DOHH2 (cell line): ENCODE data around the gene IQSEC3.

Source experiments
- H3F3A ChIP-seq: fragments of 200-600 bp; sonication (generic), shearing (Covaris generic); 2 replicates; pipeline ENCODE4 v1.6.0; 2016; ENCODE audit warnings: antibody characterized with exemption, mild to moderate bottlenecking; ENCODE audit not compliant: control insufficient read depth, insufficient read depth
- H3K27ac ChIP-seq: fragments of 200-600 bp; sonication (generic); 2 replicates; pipeline ENCODE4 v1.5.1; 2014; ENCODE audit warnings: low read depth, mild to moderate bottlenecking, low read length, moderate library complexity
- H3K27me3 ChIP-seq: fragments of 200-600 bp; sonication (generic); 2 replicates; pipeline ENCODE4 v1.6.1; 2014; ENCODE audit warnings: mild to moderate bottlenecking, low read length, mixed read lengths; ENCODE audit not compliant: control insufficient read depth
- H3K36me3 ChIP-seq: fragments of 200-600 bp; sonication (generic); 2 replicates; pipeline ENCODE4 v1.6.1; 2014; ENCODE audit warnings: mild to moderate bottlenecking, low read length, moderate library complexity, mixed read lengths; ENCODE audit not compliant: control insufficient read depth
- H3K4me1 ChIP-seq: fragments of 200-600 bp; sonication (generic); 2 replicates; pipeline ENCODE4 v1.6.1; 2014; ENCODE audit warnings: mild to moderate bottlenecking, low read length, mixed read lengths; ENCODE audit not compliant: control insufficient read depth
- H3K4me2 ChIP-seq: fragments of 200-600 bp; sonication (generic); 2 replicates; pipeline ENCODE4 v1.6.0; 2014; ENCODE audit warnings: mild to moderate bottlenecking, low read length, moderate library complexity
- H3K4me3 ChIP-seq: fragments of 200-600 bp; sonication (generic); 2 replicates; pipeline ENCODE4 v1.5.1; 2014; ENCODE audit warnings: mild to moderate bottlenecking, low read length, mixed read lengths
- H3K79me2 ChIP-seq: fragments of 200-600 bp; sonication (generic); 2 replicates; pipeline ENCODE4 v1.6.1; 2014; ENCODE audit warnings: mild to moderate bottlenecking, low read length, mixed read lengths; ENCODE audit not compliant: control insufficient read depth
- H3K9me2 ChIP-seq: fragments of 200-600 bp; sonication (generic); replicated peaks from 2 replicates; pipeline ENCODE4 v1.6.1; 2014; ENCODE audit warnings: mild to moderate bottlenecking, low read length, mixed read lengths; ENCODE audit not compliant: control insufficient read depth
- H3K9me3 ChIP-seq: fragments of 200-600 bp; sonication (generic); 2 replicates; pipeline ENCODE4 v1.6.1; 2014; ENCODE audit warnings: antibody characterized with exemption, low read length, mixed read lengths; ENCODE audit not compliant: control insufficient read depth, insufficient read depth
- H4K20me1 ChIP-seq: fragments of 200-600 bp; sonication (generic); 2 replicates; pipeline ENCODE4 v1.6.0; 2014; ENCODE audit warnings: low read depth, mild to moderate bottlenecking, antibody characterized with exemption, low read length, moderate library complexity; ENCODE audit not compliant: control insufficient read depth, insufficient read depth
- CTCF ChIP-seq: fragments of 200-600 bp; sonication (generic); IDR thresholded peaks from one replicate; pipeline ENCODE4 v1.5.1; 2014; ENCODE audit warnings: antibody characterized with exemption, mild to moderate bottlenecking, low read depth, low read length; ENCODE audit not compliant: poor library complexity, severe bottlenecking
- EZH2phosphoT487 ChIP-seq: fragments of 200-600 bp; sonication (generic); IDR thresholded peaks from 2 replicates; pipeline ENCODE4 v1.6.1; 2017; ENCODE audit warnings: borderline replicate concordance, mild to moderate bottlenecking, antibody characterized with exemption, low read length, moderate library complexity, mixed read lengths

The IQSEC3 gene

GRCh38 chr12:138171-138897 lies 71.8 kb downstream of the IQSEC3 start:
- Histone ChIP-seq H3K9me3 (no peaks in the 10 kb centered on the region), H3K9me2 (no peaks in the 10 kb centered on the region), H3K4me3 (no peak overlapping the region), H3K4me1 (no peaks in the 10 kb centered on the region), H3K36me3 (no peaks in the 10 kb centered on the region), H3F3A (no peaks in the 10 kb centered on the region), H4K20me1 (no peaks in the 10 kb centered on the region), H3K79me2 (no peaks in the 10 kb centered on the region), H3K4me2 (no peak overlapping the region), H3K27me3 (no peaks in the 10 kb centered on the region; the same call in 1 of the 2 replicates), H3K27ac (no peak overlapping the region)
- TF ChIP-seq EZH2phosphoT487 (no peak), CTCF (no peak)

GRCh38 chr12:138898-139534 lies 72.4 kb downstream of the IQSEC3 start:
- Histone ChIP-seq H3K4me2 (no peak overlapping the region), H3K27me3 (no peaks in the 10 kb centered on the region; the same call in 1 of the 2 replicates)
- no peak for TF ChIP-seq CTCF
- no peak for TF ChIP-seq EZH2phosphoT487

GRCh38 chr12:139585-139984 lies 73.0 kb downstream of the IQSEC3 start:
- H3F3A ChIP-seq, result no peaks in the 10 kb centered on the region
- H4K20me1 ChIP-seq, result no peaks in the 10 kb centered on the region
- H3K9me2 ChIP-seq, result no peaks in the 10 kb centered on the region
- H3K36me3 ChIP-seq, result no peaks in the 10 kb centered on the region
- no peak overlapping the region for H3K4me3 ChIP-seq
- no peak overlapping the region for H3K27ac ChIP-seq
- no peaks in the 10 kb centered on the region for H3K79me2 ChIP-seq
- H3K4me2 ChIP-seq, result no peak overlapping the region
- H3K9me3 ChIP-seq, result no peaks in the 10 kb centered on the region
- H3K4me1 ChIP-seq, result no peaks in the 10 kb centered on the region
- no peak for TF ChIP-seq CTCF
- TF ChIP-seq EZH2phosphoT487, result no peak
- no peaks in the 10 kb centered on the region; the same call in 1 of the 2 replicates for H3K27me3 ChIP-seq

More at GRCh38 chr12:138898-139534, 72.4 kb downstream of the IQSEC3 start:
- Histone ChIP-seq H3K36me3 (no peaks in the 10 kb centered on the region), H3K4me1 (no peaks in the 10 kb centered on the region), H3K4me3 (no peak overlapping the region), H4K20me1 (no peaks in the 10 kb centered on the region), H3K27ac (no peak overlapping the region), H3K9me3 (no peaks in the 10 kb centered on the region), H3K79me2 (no peaks in the 10 kb centered on the region), H3F3A (no peaks in the 10 kb centered on the region), H3K9me2 (no peaks in the 10 kb centered on the region)
